Activated effector memory CD4-positive, alpha-beta T cell treated with anti-CD3 and anti-CD28 coated beads, Interleukin-2, amount 50 U/mL, for 16 hours (primary cell): ENCODE data around the gene PIGP.
"Not testable (repeated sequence)": the region's sequence is repeated elsewhere in the genome, so short reads cannot be mapped to it uniquely, and the experiment has no call there.

Experiments used
- DNase-seq: peaks from one replicate; pipeline ENCODE4 v3.0.0-alpha.2; 2020

PIGP gene

GRCh38 chr21:37075214-37075770 is 2.4 kb upstream of the PIGP start:
- DNase-seq = no peak

GRCh38 chr21:37074546-37074945 is 1.7 kb upstream of the PIGP start:
- DNase-seq = no peak

DNA sequence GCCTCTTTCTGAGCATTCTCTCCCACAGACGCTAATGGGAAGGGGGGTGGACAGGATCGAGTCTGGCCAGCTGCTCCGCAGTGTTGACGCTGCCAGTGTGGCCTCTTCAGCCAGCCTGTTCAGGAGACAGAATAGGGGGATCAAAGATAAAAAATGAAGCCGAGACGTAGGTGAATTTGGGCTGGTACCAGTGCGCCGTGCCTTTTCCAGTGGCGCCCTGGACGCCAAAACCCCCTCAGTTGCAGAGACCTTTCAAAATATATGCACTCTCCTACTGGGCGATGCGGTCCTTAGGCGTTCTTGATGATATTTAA is 1.3 kb upstream of the PIGP start:
- DNase-seq = no peak

DNA sequence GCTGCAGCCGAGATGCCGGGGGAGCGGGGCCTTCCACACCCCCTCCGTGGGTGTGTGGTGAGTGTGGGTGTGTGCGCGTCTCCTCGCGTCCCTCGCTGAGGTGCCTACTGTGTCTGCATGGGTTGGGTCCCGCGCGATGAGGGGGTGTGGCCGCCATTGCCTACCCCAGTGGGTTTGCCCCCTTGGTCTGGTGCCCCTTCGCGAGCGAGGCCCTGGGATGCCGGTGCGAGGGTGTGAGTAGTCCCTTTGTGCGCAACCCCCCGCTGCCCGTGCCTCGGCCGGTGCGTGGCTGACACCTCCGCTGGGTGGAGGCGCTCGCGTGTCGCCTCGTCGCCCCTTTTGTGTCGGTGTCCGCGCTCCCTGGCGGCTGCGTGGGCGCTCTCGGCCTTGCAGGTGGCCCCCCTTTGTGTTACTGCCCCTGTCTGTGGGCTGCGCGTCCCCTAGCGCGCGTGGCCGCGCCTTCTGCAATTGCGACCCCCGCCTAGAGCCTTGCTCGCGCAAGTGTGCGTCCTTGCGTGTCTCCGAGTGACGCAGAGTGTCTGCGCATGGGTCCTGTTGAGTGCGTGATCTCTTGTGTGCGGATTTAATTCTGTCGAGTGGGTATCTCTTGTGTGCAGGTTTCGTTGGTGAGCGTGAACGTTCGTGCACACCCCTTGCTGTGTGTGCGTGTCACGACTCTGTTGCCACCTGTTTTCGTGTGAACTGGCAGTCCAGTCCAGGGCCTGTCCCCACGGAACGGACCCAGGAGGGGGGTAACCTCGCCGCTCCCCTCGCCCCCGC is 736 bp upstream of the PIGP start:
- peak; percentile 88 for DNase-seq

DNA sequence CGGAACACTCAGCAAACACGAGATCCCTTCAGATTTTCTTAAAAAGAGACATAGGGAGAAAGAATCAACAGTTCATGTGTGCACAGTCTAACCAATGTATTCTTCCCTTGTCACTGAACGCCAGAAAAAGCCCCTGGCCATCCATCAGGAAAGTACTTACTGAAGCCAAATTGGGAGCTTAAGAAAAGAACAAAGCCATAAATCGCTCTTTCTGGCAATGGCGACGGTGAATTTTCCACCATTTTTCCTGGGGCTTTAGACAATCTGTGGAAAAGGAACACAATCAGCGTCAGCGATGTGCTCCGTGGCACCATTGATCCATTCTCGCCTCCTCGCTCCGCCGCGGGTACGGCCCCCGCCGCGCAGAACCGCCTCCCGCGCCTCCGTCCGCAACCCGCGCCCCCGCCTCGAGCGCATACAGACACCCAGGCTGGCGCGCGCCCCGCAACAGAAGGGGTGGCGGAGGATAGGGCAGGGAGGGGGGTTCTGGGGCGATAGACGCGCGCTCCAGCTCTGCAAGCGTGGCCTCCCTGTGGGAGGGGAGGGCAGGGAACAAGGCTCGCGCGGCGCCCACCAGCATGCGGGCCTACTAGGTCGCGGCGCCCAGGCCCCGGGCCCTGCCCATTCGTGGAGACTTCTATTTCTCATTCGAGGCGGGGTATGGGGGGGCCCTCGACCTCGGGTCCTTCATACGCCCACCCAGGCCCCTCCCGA is 440 bp downstream of the PIGP start:
- peak; percentile 90 for DNase-seq

GRCh38 chr21:37071561-37072273 is 1.2 kb downstream of the PIGP start:
- DNase-seq = no peak

GRCh38 chr21:37065561-37066177 is 7.2 kb downstream of the PIGP start:
- DNase-seq = no peak

DNA sequence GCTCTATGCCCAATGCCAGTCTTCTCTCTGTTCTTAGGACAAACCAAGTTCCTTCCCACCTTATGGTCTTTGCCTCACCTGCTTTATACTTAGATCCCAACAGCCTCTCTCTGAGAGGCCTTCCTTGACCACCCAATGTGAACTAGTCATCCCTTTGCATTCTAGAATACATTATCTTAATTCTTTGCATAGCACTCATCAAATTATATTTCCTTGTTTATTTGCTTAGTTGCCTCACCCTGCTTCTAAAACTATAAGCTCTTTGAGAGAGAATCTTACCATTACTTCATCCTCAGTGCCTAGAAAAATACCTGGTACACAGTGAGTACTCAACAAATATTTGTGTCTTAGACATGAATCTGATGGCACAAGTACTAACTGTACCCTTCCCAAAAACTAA is 8.0 kb downstream of the PIGP start:
- DNase-seq = no peak

- DNase-seq = no peak
Measured at GRCh38 chr21:37063433-37063832, 9.4 kb downstream of the PIGP start.

DNA sequence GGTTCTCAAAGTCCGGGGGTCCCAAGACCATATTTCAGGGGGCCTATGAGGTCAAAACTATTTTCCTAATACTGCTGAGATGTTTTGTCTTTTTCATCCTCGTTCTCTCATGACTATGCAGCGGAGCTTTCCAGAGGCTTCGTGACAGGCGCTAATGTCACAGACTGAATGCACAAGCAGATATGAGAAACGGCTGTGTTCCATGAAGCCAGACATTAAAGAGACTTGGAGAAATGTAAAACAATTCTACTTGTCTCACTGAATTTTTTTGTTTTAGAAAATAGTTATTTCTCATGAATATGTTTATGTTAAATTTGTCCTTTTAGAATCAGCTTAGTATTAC is 10.3 kb downstream of the PIGP start:
- no peak for DNase-seq

DNA sequence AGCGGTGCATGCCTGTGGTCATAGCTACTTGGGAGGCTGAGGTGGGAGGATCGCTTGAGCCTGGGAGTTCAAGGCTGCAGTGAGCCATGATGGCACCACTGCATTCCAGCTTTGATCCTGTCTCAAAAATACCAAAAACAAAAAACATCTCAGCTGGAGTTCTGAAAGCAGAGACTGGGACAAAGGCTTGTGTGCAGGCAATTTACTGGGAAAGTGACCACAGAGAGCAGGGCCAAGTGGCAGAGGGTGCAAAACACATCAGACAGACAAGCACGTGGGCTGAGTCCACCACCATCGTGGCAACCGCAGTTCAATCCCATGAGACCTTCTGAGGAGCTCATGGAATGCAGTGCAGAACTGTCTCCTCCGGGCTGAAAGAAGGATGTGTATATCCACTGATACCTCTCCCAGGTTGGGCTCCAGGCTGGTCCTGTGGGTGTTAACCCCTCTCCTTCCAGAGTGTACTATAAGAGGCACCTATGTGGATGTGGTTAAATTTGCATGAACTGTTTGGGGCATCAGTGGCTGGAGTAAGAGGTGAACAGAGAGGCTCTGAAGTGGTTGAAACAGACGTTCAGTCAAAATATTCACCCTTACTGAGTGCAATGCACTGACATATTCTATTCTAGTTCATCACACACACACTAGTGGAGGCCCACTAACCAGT is 10.8 kb downstream of the PIGP start:
- no peak for DNase-seq

GRCh38 chr21:37060296-37060695 is 12.6 kb downstream of the PIGP start:
- no peak for DNase-seq

DNA sequence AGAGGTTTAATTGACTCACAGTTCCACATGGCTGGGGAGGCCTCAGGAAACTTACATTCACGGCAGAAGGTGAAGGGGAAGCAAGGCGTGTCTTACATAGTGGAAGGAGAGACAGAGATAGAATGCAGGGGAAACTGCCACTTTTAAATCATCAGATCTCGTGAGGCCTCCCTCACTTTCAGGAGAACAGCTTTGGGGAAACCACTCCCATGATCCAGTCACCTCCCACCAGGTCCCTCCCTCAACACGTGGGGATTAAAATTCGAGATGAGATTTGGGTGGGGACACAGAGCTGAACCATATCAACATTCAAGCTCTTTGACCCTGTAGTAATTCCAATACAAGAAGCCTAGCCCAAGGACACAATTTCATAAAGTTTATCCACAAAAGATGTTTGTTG is 13.7 kb downstream of the PIGP start:
- DNase-seq = no peak

GRCh38 chr21:37058261-37058660 is 14.6 kb downstream of the PIGP start:
- DNase-seq = no peak

GRCh38 chr21:37057614-37058013 is 15.3 kb downstream of the PIGP start:
- no peak for DNase-seq

DNA sequence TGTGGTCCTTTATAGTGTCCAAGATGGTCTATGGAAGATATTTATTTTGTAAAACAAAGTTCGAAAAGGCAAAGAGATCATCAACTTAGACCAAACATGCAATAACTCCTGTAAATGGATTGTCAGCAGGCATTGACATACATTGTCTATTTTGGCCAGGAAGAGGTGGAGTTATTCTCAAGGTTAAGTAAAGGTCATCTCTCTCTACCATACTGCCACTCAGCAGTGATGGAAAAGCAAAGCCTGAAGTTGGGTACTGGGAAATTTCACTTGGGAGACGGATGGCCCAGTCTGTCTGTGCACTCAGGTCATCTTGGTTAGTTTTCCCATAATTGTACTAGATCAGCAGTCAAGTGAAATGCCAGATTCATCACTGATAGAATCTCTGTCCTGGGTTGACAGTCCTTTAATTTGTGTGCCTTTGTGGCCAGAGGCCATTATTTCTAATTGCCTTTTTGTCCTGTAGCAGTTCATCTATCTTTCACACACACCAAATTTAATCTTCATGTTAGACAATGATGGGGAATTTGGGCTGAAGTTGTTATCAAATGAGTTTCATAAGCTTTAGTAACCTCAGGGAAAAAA is 17.5 kb downstream of the PIGP start:
- DNase-seq = no peak

GRCh38 chr21:37049741-37050140 is 23.1 kb downstream of the PIGP start:
- not testable (repeated sequence) for DNase-seq

DNA sequence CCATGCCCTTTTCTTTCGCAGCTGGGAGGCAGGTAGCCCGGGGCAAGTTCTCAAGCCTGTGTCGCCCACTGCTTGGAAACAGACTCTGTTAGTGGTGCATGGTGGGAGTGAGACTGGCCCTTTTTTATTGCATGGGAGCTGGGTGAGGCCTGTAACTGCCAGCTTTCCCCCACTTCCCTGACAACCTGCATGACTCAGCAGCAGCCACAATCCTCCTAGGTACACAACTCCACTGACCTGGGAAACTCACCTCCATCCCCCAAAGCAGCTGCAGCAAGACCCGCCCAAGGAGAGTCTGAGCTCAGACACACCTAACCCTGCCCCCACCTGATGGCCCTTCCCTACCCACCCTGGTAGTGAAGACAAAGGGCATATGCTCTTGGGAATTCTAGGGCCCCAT is 25.8 kb downstream of the PIGP start:
- no peak for DNase-seq

- no peak for DNase-seq
Measured at GRCh38 chr21:37045556-37045955, 27.3 kb downstream of the PIGP start.

DNA sequence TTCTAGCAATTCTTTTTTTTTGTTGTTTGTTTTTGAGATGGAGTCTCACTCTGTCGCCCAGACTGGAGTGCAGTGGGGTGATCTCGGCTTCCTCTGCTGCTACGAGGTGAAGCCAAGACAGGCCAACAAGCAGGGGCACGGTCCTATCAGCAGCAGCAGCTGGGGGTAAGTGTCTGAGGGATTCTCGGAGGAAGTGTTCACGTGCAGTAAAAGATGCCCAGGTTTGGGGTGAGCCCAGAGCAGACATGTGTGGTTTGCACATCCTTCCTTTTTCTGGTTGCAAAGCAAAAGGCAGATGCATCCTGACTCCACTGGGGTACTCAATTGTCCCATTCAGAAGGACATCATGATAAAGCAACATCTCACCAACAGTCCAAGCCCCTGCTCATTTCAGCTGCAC is 27.7 kb downstream of the PIGP start:
- DNase-seq = no peak

DNA sequence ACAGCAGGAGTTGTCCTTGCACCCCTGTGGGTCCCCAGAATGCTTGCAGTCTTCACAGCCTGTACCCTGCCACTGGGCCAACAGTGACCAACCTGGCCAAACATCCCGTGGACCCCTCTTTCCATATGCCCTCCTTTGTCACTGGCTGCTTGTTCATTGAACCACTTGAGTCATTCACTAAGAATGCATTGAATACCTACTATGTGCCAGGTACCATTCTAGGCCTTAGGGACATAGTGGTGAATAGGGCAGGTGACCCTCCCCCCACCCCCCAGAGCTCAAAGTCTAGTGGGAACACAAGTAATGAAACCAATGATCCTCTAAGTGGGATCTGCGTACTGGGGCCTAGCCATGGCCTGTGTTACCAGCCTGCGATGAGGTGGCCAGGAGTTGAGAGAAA is 28.2 kb downstream of the PIGP start:
- no peak for DNase-seq

DNA sequence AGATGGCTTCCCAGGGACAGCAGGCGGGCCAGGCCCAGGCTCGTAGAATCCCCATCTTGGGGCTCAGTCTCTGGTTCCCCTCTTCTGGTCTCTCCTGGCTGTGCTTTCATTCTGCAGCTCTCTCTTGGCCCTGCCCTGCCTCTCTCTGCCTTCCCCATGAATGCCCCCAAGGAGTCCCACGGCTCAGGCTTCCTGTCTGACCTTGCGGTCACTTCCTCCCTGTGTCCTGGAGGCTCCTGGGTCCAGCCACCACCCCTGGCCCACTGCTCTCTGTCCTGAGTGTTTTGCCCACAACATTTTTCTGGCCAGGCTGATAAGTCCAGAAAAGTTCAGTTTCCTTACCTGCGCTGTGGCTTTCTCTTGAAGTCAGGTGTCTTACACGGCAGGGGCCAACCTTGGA is 29.1 kb downstream of the PIGP start:
- DNase-seq = no peak
